Measurements from ENCODE around the gene TMEM63B. TPM values are rescaled to one million over a fixed set of nuclear protein-coding genes. Genes with fewer than 3 reads are reported as not detected.

TMEM63B gene
- total and polyA plus RNA-seq, 2 of the 8 experiments (the other 6 are each of a cell fraction or from before 2014, with no cell fraction given), result 61.1 to 96.8 TPM

- no peak for TF ChIP-seq RNF2 (IDR thresholded peaks at IDR 0.05; ENCODE audit: borderline replicate concordance, low read depth, low read length, missing control alignments, poor library complexity, severe bottlenecking)
- no peak for TF ChIP-seq E2F6 (IDR thresholded peaks at IDR 0.05)
Measured at GRCh38 chr6:44158770-44159228, 31.4 kb downstream of the TMEM63B start, which contains the start of gene CAPN11 (continued).

Measured in H1 (cell line).